ENCODE measurements around the gene GMPR2. TPM values are rescaled to one million over a fixed set of nuclear protein-coding genes. Genes with fewer than 3 reads are reported as not detected.
"Not testable (repeated sequence)": the region's sequence is repeated elsewhere in the genome, so short reads cannot be mapped to it uniquely, and the experiment has no call there.

The GMPR2 gene
- total RNA-seq, 1 donor from 2014 or later = 102 TPM

GRCh38 chr14:24202538-24202937 is 30.2 kb upstream of the GMPR2 start:
- not testable (repeated sequence) for DNase-seq

GRCh38 chr14:24203249-24203886 is 29.4 kb upstream of the GMPR2 start:
- DNase-seq = not testable (repeated sequence)

- DNase-seq = no peak
Measured at GRCh38 chr14:24204163-24205146, 28.3 kb upstream of the GMPR2 start.

GRCh38 chr14:24206260-24207103 is 26.2 kb upstream of the GMPR2 start:
- no peak for DNase-seq

- no peak for DNase-seq
Measured at GRCh38 chr14:24207104-24207551, 25.6 kb upstream of the GMPR2 start.

GRCh38 chr14:24207625-24208024 is 25.1 kb upstream of the GMPR2 start:
- DNase-seq = no peak

GRCh38 chr14:24211311-24211710 is 21.4 kb upstream of the GMPR2 start:
- DNase-seq = no peak

- DNase-seq = peak; percentile 99
Measured at GRCh38 chr14:24212924-24213865, 19.5 kb upstream of the GMPR2 start, which contains the start of gene CHMP4A. CHMP4A (minus strand) TSS chr14:24213488; CDS start chr14:24213439, 49 bp downstream.

- DNase-seq = no peak
Measured at GRCh38 chr14:24213866-24214662, 18.7 kb upstream of the GMPR2 start.

- DNase-seq = peak; percentile 94
Measured at GRCh38 chr14:24215495-24216344, 17.0 kb upstream of the GMPR2 start, which contains the start of gene MDP1. MDP1 (minus strand) TSS chr14:24216066; CDS start chr14:24215955, 111 bp downstream.

GRCh38 chr14:24216345-24216699 is 16.4 kb upstream of the GMPR2 start:
- no peak for DNase-seq

GRCh38 chr14:24216876-24217275 is 15.9 kb upstream of the GMPR2 start:
- DNase-seq = not testable (repeated sequence)

- no peak for DNase-seq
Measured at GRCh38 chr14:24219080-24219479, 13.6 kb upstream of the GMPR2 start.

GRCh38 chr14:24219521-24219920 is 13.2 kb upstream of the GMPR2 start:
- DNase-seq = no peak

- DNase-seq = not testable (repeated sequence)
Measured at GRCh38 chr14:24222987-24223386, 9.7 kb upstream of the GMPR2 start.

GRCh38 chr14:24224618-24225071 is 8.1 kb upstream of the GMPR2 start:
- no peak for DNase-seq

- no peak for DNase-seq
Measured at GRCh38 chr14:24226473-24226872, 6.3 kb upstream of the GMPR2 start.

GRCh38 chr14:24228902-24229301 is 3.8 kb upstream of the GMPR2 start:
- DNase-seq = no peak

Data from tongue (tissue), 2 donors.